Superior temporal gyrus (tissue), 1 donor: ENCODE results near the gene CDK5RAP2.

Experiments
- DNase-seq: peaks from one replicate; pipeline ENCODE4 v3.0.0-alpha.2; 2016; ENCODE audit errors: extremely low spot score

Gene CDK5RAP2

GRCh38 chr9:120438836-120439546 lies 141.0 kb downstream of the CDK5RAP2 start:
- DNase-seq: no peak

- no peak for DNase-seq
Measured at GRCh38 chr9:120438111-120438510, 141.9 kb downstream of the CDK5RAP2 start.

- DNase-seq: no peak
Measured at GRCh38 chr9:120436983-120437475, 142.9 kb downstream of the CDK5RAP2 start.

- no peak for DNase-seq
Measured at GRCh38 chr9:120436446-120436845, 143.5 kb downstream of the CDK5RAP2 start.

GRCh38 chr9:120435091-120435490 lies 144.9 kb downstream of the CDK5RAP2 start:
- no peak for DNase-seq

- DNase-seq: no peak
Measured at GRCh38 chr9:120434532-120434931, 145.4 kb downstream of the CDK5RAP2 start.

- no peak for DNase-seq
Measured at GRCh38 chr9:120433701-120434100, 146.3 kb downstream of the CDK5RAP2 start.

- no peak for DNase-seq
Measured at GRCh38 chr9:120432600-120432999, 147.4 kb downstream of the CDK5RAP2 start.

- no peak for DNase-seq
Measured at GRCh38 chr9:120431268-120431667, 148.7 kb downstream of the CDK5RAP2 start.

- DNase-seq: no peak
Measured at GRCh38 chr9:120424248-120424647, 155.7 kb downstream of the CDK5RAP2 start.

- no peak for DNase-seq
Measured at GRCh38 chr9:120423812-120424211, 156.2 kb downstream of the CDK5RAP2 start.

- DNase-seq: no peak
Measured at GRCh38 chr9:120421977-120422376, 158.0 kb downstream of the CDK5RAP2 start.

- DNase-seq: no peak
Measured at GRCh38 chr9:120418315-120418714, 161.7 kb downstream of the CDK5RAP2 start.

GRCh38 chr9:120416781-120417427 lies 163.1 kb downstream of the CDK5RAP2 start:
- DNase-seq: no peak

GRCh38 chr9:120413121-120414048 lies 166.6 kb downstream of the CDK5RAP2 start:
- no peak for DNase-seq

GRCh38 chr9:120412425-120412951 lies 167.5 kb downstream of the CDK5RAP2 start:
- no peak for DNase-seq

GRCh38 chr9:120411862-120412424 lies 168.0 kb downstream of the CDK5RAP2 start:
- no peak for DNase-seq

- DNase-seq: no peak
Measured at GRCh38 chr9:120410925-120411501, 169.0 kb downstream of the CDK5RAP2 start.

- no peak for DNase-seq
Measured at GRCh38 chr9:120408680-120409258, 171.2 kb downstream of the CDK5RAP2 start.

GRCh38 chr9:120405860-120406259 lies 174.1 kb downstream of the CDK5RAP2 start:
- DNase-seq: no peak

- DNase-seq: no peak
Measured at GRCh38 chr9:120405134-120405533, 174.8 kb downstream of the CDK5RAP2 start.
